Retinal pigment epithelial cell (primary cell): Measurements from ENCODE around the gene COPS3.

Experiments
- DNase-seq: peaks from one replicate; pipeline ENCODE4 v3.0.0-alpha.2; 2010; ENCODE audit warnings: low read depth
- H3K4me3 ChIP-seq: 2 replicates; pipeline ENCODE4 v1.5.1; 2011; ENCODE audit warnings: mild to moderate bottlenecking, low read length, control low read depth, moderate library complexity
- TF ChIP-seq, protein P1 (sequence below): conservative IDR thresholded peaks from 2 replicates; pipeline ENCODE4 v1.5.1; 2011; ENCODE audit warnings: low read depth, low read length, control low read depth, inconsistent platforms

The COPS3 gene

GRCh38 chr17:17204635-17205231 lies 76.3 kb downstream of the COPS3 start:
- TF ChIP-seq, protein P1, sequence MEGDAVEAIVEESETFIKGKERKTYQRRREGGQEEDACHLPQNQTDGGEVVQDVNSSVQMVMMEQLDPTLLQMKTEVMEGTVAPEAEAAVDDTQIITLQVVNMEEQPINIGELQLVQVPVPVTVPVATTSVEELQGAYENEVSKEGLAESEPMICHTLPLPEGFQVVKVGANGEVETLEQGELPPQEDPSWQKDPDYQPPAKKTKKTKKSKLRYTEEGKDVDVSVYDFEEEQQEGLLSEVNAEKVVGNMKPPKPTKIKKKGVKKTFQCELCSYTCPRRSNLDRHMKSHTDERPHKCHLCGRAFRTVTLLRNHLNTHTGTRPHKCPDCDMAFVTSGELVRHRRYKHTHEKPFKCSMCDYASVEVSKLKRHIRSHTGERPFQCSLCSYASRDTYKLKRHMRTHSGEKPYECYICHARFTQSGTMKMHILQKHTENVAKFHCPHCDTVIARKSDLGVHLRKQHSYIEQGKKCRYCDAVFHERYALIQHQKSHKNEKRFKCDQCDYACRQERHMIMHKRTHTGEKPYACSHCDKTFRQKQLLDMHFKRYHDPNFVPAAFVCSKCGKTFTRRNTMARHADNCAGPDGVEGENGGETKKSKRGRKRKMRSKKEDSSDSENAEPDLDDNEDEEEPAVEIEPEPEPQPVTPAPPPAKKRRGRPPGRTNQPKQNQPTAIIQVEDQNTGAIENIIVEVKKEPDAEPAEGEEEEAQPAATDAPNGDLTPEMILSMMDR, result no peak

DNA sequence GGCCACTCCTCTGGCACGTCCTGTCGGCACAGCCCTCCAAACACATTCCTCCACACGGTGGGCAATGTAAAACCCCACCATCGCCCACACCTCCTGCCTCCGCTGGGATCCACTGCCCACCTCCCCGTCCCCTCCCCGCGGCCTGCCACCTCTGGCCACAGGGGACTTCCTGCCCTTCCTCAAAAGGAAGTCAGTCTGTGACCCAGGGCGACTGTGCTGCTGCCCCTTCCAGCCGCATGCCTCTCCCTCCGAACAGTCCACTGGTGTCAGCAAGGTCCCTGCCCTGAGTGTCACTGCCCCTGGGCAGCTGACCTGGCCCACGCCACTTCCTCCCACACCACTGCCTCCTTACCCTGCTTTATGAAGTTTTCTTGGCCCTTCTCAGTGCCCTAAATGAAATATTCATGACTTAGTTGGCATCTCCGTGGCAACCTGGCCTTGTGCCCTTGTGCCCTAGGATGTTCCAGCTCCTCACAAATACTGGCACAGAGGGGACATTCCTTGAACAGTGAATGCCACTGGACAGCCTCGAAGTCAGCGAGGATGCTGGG lies 76.9 kb downstream of the COPS3 start:
- DNase-seq, result no peak
- no peak overlapping the region for H3K4me3 ChIP-seq
- TF ChIP-seq, protein P1, result no peak

More at GRCh38 chr17:17204635-17205231, 76.3 kb downstream of the COPS3 start:
- no peak for DNase-seq
- peak overlapping the region; percentile 52 for H3K4me3 ChIP-seq

DNA sequence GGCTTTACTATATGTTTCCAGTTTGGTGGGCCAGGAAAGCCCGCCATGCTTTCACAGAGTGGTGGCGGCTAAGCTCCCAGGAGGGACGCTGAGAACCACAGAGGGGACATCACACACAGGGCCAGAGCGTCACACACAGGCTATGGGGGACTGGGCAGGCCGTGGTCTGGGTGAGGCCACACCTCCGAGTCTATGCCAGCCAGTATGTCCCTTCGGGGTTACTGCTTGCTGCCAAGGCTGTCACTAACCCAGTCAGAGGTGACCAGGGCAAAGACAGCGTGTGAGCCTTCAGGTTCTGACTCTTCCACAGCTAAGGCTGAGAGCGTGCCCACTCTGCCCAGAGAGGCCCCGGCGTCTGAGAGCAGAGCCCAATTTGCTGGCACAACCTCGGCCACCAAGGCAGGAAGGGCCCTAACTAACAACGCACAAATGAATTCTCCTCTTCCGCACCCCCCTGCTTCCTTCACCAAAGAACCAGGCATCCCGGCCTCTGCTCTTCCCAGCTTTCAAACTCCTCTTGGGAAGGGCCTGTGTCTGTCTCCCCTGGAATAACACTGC lies 77.8 kb downstream of the COPS3 start:
- TF ChIP-seq, protein P1, result no peak
- DNase-seq, result no peak
- H3K4me3 ChIP-seq, result no peak overlapping the region

DNA sequence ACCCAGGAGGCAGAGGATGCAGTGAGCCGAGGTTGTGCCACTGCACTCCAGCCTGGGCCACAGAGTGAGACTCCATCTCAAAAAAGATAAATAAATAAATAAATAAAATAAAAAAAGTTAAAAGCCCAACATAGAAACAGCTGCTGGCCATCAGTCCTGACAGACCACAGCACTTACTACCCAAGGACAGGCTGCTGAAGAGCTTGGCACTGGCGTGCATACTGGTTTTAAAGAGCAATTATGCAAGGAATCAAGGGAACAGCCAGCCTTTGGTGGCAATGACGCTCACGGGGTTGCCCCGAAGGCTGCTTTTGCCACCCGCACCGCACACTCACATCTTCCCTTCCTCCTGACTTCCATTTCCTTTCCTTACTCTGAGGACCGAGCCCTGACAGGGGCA lies 79.1 kb downstream of the COPS3 start:
- no peak for DNase-seq

GRCh38 chr17:17201271-17201670 lies 79.8 kb downstream of the COPS3 start:
- TF ChIP-seq, protein P1, result no peak
- DNase-seq, result no peak
- no peak overlapping the region for H3K4me3 ChIP-seq

More for the DNA sequence above, 79.1 kb downstream of the COPS3 start:
- no peak overlapping the region for H3K4me3 ChIP-seq
- TF ChIP-seq, protein P1, result no peak

- TF ChIP-seq, protein P1, result no peak
- no peak overlapping the region for H3K4me3 ChIP-seq
- no peak for DNase-seq
Measured at GRCh38 chr17:17200831-17201230, 80.2 kb downstream of the COPS3 start.

DNA sequence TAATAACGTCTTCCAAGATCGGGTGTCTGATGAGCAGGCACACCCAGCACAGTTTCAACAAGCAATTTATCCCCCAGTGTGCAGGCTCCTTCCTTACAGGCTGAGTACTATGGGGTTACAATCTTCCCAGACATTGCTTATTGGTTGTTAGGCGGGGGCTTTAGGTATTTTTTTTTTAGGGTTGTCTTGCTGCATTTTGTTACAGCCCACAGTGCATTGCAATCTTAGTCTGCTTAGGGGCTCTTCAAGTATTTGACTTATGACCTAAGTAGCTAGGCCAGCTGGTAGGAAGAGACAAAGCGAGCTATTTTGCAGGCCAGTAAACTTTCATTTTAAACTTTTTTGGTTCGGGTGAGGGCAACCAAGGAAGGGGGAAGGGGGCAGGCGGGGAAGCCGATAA lies 80.7 kb downstream of the COPS3 start:
- no peak for DNase-seq
- no peak overlapping the region for H3K4me3 ChIP-seq
- TF ChIP-seq, protein P1, result no peak
